CD4-positive, alpha-beta T cell treated with Interferon alpha-2 for 1 hour (primary cell): ENCODE data around the gene DNAAF8.

ENCODE experiments used
- DNase-seq, 2 donors: peaks; one replicate each; pipeline ENCODE4 v3.0.0-alpha.2; 2020 to 2022

Gene DNAAF8

DNA sequence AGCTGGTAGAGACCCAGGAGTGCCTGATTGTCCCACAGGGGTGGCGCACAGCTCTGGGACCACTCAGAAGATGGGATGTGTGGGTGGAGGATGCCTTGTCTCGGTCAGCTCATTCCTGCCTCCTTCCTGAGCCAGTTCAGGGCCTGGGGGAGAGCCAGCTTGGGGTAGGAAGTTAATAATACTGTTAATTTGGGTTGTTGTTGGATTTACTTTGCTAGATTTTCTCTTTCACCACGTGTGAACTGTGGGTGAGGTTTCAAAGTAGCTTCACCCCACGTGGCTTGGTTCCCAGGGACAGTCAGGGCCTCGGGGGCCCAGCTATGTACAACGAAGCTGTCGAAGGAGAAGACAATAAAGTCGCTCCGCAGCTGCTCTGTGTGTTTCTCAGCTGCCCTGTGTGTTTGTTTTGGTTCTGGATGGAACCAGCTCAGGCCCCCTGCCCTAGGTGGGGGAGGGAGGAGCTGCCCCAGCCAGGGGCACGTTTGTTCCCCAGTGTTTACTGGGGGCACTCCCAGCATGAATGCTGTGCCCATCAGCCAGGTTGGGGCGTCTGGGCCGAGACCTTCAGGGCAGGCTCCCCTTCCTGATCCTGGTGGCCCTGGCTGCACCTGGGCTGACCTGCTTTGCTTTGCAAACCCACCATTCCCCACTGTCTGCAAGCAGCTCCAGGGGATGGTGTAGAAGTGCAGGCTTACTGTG is 38.7 kb upstream of the DNAAF8 start:
- DNase-seq, result no peak

GRCh38 chr16:4696172-4696904 is 38.0 kb upstream of the DNAAF8 start:
- no peak for DNase-seq

DNA sequence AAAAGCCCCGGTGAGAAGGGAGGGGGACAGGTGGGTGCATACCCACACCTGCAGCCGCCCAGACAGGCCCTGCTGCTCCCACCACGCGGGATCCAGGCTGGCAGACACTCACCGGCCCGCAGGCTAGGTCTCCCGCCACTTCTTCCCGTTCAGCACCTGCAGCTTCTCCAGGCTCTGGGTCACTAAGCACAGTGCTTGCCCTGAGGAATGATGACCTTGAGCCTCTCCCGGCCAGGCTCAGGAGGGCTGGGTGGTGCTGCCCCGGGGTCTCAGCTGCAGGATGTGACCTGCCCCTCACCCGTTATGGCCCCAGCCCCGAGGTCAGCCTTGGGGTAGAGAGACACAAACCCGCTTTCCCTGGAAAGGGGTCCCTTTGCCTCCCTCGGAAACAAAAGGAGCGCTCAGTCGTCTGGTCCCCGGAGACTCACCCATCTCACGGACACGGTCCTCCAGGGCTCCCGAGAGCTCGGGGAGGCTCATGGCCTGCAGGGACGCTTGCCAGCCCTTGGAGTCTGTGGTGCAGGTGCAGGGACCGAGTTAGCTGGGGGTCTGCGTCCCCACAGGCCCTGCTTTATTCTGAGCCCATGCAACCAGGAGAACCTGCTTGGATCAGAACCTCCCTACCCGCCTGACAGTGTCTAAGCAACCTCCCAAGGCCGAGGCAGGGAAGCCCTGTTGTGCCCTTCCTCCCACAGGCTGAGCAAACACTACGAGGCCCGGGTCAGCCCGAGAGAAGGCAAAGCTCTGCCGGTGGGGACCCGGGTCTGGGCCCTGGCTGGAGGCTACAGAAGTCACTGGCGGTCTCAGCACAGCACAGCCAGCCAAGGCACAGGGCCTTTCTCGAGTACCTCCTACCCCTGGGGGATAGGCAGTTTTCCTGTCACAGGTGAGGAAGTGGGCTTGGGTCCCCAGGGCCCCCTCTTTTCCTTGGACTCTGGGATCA is 37.2 kb upstream of the DNAAF8 start:
- DNase-seq, result no peak

DNA sequence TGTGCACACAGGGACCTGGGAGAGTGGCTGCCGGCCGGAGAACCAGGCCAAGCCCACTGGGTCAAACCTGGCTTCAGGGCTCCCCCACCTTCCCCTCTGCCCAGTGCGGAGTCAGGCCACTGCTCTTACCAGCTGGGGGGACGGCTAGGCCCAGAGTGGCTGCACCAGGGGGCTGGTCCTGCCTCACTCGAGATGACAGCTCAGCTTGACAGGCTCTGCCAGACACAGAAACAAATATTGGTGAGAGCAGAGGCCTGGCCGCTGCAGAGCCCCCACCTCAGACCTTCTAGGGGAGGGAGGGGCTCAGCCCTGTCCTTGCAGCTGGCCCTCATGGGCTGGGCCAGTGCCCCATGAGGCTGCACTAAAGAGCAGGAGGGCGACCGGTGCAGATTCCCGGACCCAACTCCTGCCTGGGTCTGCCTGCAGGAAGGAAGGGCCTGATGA is 36.5 kb upstream of the DNAAF8 start:
- no peak for DNase-seq

DNA sequence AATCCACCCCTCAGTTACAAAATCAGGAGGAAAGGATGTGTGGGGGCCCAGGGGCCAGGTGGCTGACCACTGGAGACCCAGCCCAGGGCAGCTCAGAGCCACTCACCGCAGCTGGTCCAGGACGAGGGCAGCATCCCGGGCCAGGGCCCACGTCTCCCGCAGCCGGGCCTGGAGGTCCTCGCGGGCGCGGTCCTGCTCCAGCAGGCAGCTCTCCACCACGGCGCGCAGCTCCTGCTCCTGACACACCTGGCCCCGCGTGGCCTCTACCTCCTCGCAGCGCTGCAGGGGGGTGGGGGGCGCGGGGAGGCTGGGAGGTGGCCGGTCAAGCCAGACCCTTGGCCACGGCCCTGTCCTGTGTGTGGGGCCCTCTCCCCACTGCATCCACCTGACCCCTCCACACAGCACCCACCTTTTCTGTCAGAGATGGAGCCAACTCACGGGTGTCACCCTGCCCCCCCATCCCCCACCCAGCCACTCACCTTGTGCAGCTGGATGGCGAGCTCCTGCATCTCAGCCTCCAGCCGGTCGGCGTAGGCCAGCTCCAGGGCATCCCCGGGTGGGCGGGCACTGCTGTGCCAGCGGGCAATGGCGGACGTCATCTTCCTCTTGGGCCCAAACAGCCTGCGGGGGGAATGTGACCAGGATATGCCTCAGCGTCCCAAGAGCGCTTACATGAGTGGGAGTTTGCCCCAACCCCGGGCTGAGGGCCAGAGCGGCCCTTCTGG is 35.9 kb upstream of the DNAAF8 start:
- no peak for DNase-seq

- DNase-seq, result no peak
Measured at GRCh38 chr16:4699046-4699556, 35.2 kb upstream of the DNAAF8 start.

GRCh38 chr16:4700380-4700996 is 33.8 kb upstream of the DNAAF8 start:
- DNase-seq, result peak in 1 of 2 donors; percentile 21

DNA sequence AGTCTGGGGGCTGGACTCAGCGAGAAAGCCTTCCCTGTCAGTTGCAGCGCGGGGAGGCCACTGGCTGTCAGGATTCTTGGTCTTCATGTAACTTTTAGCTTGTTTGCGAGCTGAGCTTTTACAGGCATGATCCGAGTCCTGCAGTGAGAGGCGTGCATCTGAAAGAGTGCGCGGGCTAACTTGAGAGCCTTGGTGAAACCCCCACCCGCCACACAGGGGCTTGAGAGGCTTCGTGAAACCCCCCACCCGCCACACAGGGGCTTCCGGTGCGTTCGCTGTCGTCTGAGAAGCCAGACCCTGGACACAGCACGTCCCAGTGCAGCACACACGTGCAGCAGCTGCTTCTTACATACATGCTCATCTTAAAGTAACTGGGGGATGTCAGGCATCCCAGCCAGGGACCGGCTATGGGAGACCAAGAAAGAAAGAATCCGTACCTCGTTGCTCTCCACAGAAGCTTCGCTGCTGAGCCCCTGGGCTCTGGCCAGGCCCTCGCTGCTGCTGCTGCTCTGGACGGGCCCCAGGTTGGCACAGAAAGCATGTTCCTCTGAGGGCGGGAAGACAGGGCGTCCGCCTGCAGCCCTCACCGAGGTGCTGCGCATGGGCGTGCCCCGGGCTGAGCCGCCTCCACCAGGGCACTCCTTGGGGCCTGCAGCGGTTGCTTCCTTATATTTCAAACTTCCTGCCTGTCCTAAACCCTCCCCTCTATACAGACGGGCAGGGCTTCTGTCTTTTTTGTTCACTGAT is 33.2 kb upstream of the DNAAF8 start:
- DNase-seq, result no peak

DNA sequence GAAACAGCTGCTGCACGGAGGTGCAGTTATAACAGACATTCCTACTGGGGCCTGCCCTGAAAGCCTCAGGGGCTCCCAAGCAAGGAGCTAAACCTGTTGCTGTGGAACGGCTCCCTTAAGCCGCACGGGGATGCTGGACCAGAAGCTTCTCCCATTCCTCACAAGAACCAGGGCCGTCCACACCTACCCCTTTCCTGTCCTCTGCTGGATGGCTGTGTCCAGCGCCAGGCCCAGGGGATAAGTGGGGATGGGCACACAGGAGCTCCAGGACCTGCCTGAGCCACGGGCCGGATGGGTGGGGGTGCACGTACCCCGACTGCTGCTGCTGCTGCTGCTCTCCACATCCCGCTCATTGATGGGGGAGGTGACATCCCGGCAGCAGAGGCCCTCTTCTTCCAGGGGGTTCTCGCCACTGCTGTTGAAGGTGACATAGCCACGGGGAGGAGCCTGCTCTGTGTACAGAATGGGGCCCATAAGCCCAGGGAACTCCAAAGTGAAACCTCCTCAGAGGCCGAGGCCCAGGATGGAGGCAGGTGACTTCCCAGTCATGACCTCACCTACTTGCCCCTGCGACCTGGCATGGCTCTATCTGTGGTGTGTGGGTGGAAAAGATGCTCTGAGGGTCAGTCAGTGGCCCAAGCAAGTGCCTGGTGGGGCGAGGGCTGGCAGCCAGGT is 32.4 kb upstream of the DNAAF8 start:
- no peak for DNase-seq

- no peak for DNase-seq
Measured at GRCh38 chr16:4702466-4702808, 31.9 kb upstream of the DNAAF8 start.

DNA sequence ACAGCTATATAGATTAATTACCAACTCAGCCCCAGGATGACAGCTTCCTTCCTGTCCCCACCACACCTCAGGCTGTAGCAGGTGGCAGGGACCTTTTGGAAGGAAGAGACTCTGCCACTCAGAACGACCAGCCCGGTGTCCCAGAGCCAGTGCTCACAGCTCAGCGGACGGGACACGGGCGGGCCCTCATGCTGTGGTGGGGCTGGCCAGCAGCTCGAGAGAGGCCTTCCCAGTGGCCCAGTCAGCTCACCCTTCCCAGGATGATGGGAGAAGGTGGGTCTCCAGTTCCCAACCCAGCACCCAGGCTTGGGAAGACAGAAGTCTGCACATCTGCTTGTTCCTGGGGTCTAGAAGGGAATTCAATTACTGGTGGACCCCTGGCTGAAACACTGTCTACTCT is 30.4 kb upstream of the DNAAF8 start:
- no peak for DNase-seq

GRCh38 chr16:4704491-4704890 is 29.8 kb upstream of the DNAAF8 start:
- no peak for DNase-seq

GRCh38 chr16:4704913-4705312 is 29.4 kb upstream of the DNAAF8 start:
- DNase-seq, result no peak

- no peak for DNase-seq
Measured at GRCh38 chr16:4706871-4707270, 27.5 kb upstream of the DNAAF8 start.

GRCh38 chr16:4709481-4709880 is 24.9 kb upstream of the DNAAF8 start:
- no peak for DNase-seq

DNA sequence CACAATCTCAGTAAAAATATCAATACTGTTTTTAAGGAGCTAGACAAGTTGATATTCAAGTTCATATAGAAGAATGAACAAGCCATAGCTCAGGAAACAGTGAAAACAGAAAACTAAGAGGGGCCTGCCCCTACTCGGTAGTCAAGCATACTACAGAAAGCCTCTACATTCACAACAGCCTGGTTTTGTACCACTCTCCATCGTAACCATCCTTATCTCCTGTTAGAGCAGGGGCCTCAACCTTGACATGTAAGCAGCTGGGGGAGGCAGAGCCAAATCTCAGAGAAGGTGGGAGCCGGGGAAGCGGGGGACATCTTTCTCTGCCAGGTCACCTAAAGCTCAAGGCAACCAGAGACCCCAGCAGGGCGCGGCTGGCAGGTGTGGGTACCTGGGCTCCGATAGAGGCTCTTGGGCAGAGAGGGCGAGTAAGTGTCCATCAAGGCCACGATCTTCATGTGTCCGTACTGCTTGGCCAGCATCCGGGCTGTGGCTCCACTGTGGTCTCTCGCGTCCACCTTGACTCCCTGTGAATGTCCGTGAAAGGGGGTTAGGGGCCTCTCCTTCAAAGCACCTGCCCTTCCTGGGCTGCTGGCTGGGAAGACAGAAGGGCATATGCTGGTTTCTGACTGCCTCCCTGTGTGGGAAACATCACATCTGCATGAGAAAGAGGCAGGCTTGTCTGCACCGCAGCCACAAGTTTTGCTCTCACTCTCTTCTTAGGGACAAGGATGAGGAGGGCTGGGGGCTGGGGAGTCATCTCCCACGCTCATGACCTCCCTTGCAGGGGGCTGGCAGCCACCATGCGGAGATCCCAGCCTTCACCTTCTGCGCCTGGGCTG is 20.5 kb upstream of the DNAAF8 start:
- no peak for DNase-seq

GRCh38 chr16:4714996-4715395 is 19.3 kb upstream of the DNAAF8 start:
- no peak for DNase-seq

- no peak for DNase-seq
Measured at GRCh38 chr16:4718466-4718865, 15.9 kb upstream of the DNAAF8 start.

GRCh38 chr16:4723071-4723767 is 11.1 kb upstream of the DNAAF8 start:
- DNase-seq, result no peak
